Panc1 (cell line): ENCODE measurements around the gene PARP11. TPM values are rescaled to one million over a fixed set of nuclear protein-coding genes. Genes with fewer than 3 reads are reported as not detected.

Source experiments
- ATAC-seq: fragments of 200-7000 bp; cut with Tn5 transposase; 2 replicates; pipeline ENCODE4 v1.9.1; 2020; ENCODE audit warnings: mild to moderate bottlenecking, moderate library complexity
- BruUV-seq: library from RNA; stranded (reverse); fragments of 400-500 nt; replicated peaks from 2 replicates; lab custom pipeline; 2021; lab: Mats Ljungman, UMichigan
- CTCF ChIA-PET: fragments of 300-600 bp; sonication (Branson Sonifier 250); formaldehyde crosslinking; loops from one replicate; lab custom pipeline; 2022; ENCODE audit warnings: antibody characterized with exemption; lab: Charles Lee
- POLR2A ChIA-PET: fragments of 300-600 bp; sonication (Branson Sonifier 250); formaldehyde crosslinking; loops from one replicate; lab custom pipeline; 2022; ENCODE audit warnings: antibody characterized with exemption; lab: Charles Lee
- DNase-seq: peaks from one replicate; pipeline ENCODE4 v3.0.0-alpha.2; 2010; ENCODE audit warnings: low read depth, low spot score
- H3K27ac ChIP-seq: 2 replicates; pipeline ENCODE4 v1.5.1; 2011; ENCODE audit warnings: mild to moderate bottlenecking, low read length, inconsistent platforms
- H3K27me3 ChIP-seq: fragments of 200-500 bp; sonication (Bioruptor generic); 2 replicates; pipeline ENCODE4 v1.6.0; 2014; ENCODE audit warnings: low read length, inconsistent platforms; ENCODE audit not compliant: control insufficient read depth, insufficient read depth
- H3K36me3 ChIP-seq: fragments of 200-500 bp; sonication (Bioruptor generic); 2 replicates; pipeline ENCODE4 v1.5.1; 2014; ENCODE audit warnings: inconsistent platforms, mild to moderate bottlenecking, low read length, moderate library complexity; ENCODE audit not compliant: control insufficient read depth, insufficient read depth
- H3K4me1 ChIP-seq: 2 replicates; pipeline ENCODE4 v1.5.1; 2011; ENCODE audit warnings: inconsistent platforms, mild to moderate bottlenecking, low read length, moderate library complexity; ENCODE audit not compliant: control insufficient read depth, insufficient read depth
- H3K4me3 ChIP-seq, 2 experiments: 2 replicates each; pipeline ENCODE4 v1.5.1; 2011 to 2012; ENCODE audit warnings: low read depth in 2 of 2, low read length in 2 of 2, mild to moderate bottlenecking in 2 of 2, inconsistent platforms in 1 of 2, moderate library complexity in 1 of 2
- H3K9me3 ChIP-seq: fragments of 200-500 bp; sonication (Bioruptor generic); 2 replicates; pipeline ENCODE4 v1.5.1; 2014; ENCODE audit warnings: low read depth, mild to moderate bottlenecking, inconsistent platforms, low read length, moderate library complexity; ENCODE audit not compliant: control insufficient read depth, insufficient read depth
- CTCF ChIP-seq: fragments of 450-650 bp; IDR thresholded peaks from 2 replicates; pipeline ENCODE4 v1.5.1; 2017; ENCODE audit warnings: mild to moderate bottlenecking
- POLR2AphosphoS5 ChIP-seq: IDR thresholded peaks from 2 replicates; pipeline ENCODE4 v1.6.1; 2012; ENCODE audit warnings: mild to moderate bottlenecking, low read depth, low read length, moderate library complexity
- REST ChIP-seq, 2 experiments: IDR thresholded peaks; 2 replicates each; pipeline ENCODE4 v1.6.1; 2011 to 2012; ENCODE audit warnings: low read depth in 2 of 2, control low read depth in 1 of 2, low read length in 1 of 2, mild to moderate bottlenecking in 1 of 2, moderate library complexity in 1 of 2; ENCODE audit not compliant: insufficient read depth in 1 of 2
- SIN3A ChIP-seq: IDR thresholded peaks from 2 replicates; pipeline ENCODE4 v1.6.1; 2012; ENCODE audit warnings: low read depth, mild to moderate bottlenecking, low read length, moderate library complexity, borderline replicate concordance; ENCODE audit not compliant: insufficient read depth
- TCF7L2 ChIP-seq: IDR thresholded peaks from 2 replicates; pipeline ENCODE4 v1.6.1; 2011; ENCODE audit warnings: mild to moderate bottlenecking, low read depth, low read length, inconsistent platforms
- in situ Hi-C: cut with HindIII; loops from 2 replicates; pipeline ENCODE4 v1.10.0; 2016; ENCODE audit warnings: low sequenced_read_pairs, low pct_unique_long_range_greater_than_20kb
- intact Hi-C: fragments of 100-400 bp; cut with micrococcal nuclease; formaldehyde crosslinking; loops from one replicate; pipeline ENCODE4 v1.10.0; 2022; ENCODE audit not compliant: unreplicated experiment
- total RNA-seq: library from RNA; stranded (reverse); gene quantifications from one replicate; pipeline ENCODE4 v1.2.1, GENCODE V29; 2021; ENCODE audit not compliant: unreplicated experiment

PARP11 gene
- total RNA-seq, 1 experiment from 2014 or later = 7.3 TPM

- ChIA-PET POLR2A (no interaction called here), CTCF (no interaction called here)
- Histone ChIP-seq H3K4me1 (no peaks in the 10 kb centered on the region), H3K27ac (no peak overlapping the region), H3K9me3 (no peaks in the 10 kb centered on the region), H3K4me3 (no peak overlapping the region), H3K36me3 (no peaks in the 10 kb centered on the region), H3K27me3 (no peaks in the 10 kb centered on the region)
- no peak for ATAC-seq
- BruUV-seq = no TSS peak
- no peak for TF ChIP-seq POLR2AphosphoS5
- TF ChIP-seq SIN3A = no peak
- no peak for TF ChIP-seq CTCF
- no peak for TF ChIP-seq TCF7L2
- TF ChIP-seq REST (IDR thresholded peaks at IDR 0.05; ENCODE audit: insufficient read depth in 1 of 2, low read depth in 2 of 2, low read length in 1 of 2) = no peak
- no peak for DNase-seq
- intact Hi-C loops (no loop called here), in situ Hi-C loops (no loop called here)
These were observed 56.9 kb downstream of the PARP11 start for GRCh38 chr12:3816266-3816665.

GRCh38 chr12:3815094-3815766 is 58.0 kb downstream of the PARP11 start:
- Histone ChIP-seq H3K4me1 (no peaks in the 10 kb centered on the region), H3K27ac (no peak overlapping the region), H3K27me3 (no peaks in the 10 kb centered on the region), H3K9me3 (no peaks in the 10 kb centered on the region), H3K4me3 (no peak overlapping the region), H3K36me3 (no peaks in the 10 kb centered on the region)
- POLR2A ChIA-PET = no interaction called here
- CTCF ChIA-PET = no interaction called here
- TF ChIP-seq TCF7L2 = no peak
- DNase-seq (no peak), ATAC-seq (no peak)
- BruUV-seq = no TSS peak
- intact Hi-C loops = no loop called here
- in situ Hi-C loops = no loop called here

- BruUV-seq = no TSS peak
- CTCF ChIA-PET = no interaction called here
- intact Hi-C loops = no loop called here
These were observed 62.7 kb downstream of the PARP11 start for GRCh38 chr12:3810540-3810939.

More at GRCh38 chr12:3810540-3810939, 62.7 kb downstream of the PARP11 start:
- no peak for ATAC-seq
- Histone ChIP-seq H3K9me3 (no peaks in the 10 kb centered on the region), H3K4me1 (no peaks in the 10 kb centered on the region), H3K4me3 (no peak overlapping the region), H3K36me3 (no peaks in the 10 kb centered on the region), H3K27ac (no peak overlapping the region), H3K27me3 (no peaks in the 10 kb centered on the region)
- TF ChIP-seq REST (IDR thresholded peaks at IDR 0.05; ENCODE audit: insufficient read depth in 1 of 2, low read depth in 2 of 2, low read length in 1 of 2) (no peak), CTCF (no peak), TCF7L2 (no peak), SIN3A (no peak), POLR2AphosphoS5 (no peak)
- in situ Hi-C loops = no loop called here
- POLR2A ChIA-PET = no interaction called here
- DNase-seq = no peak
